HUDEP-2 (cell line): ENCODE measurements around the gene KISS1R.

Experiments
- DNase-seq, 76 experiments: peaks; one replicate each; lab custom pipeline; 2025; ENCODE audit not compliant: unreplicated experiment in 76 of 76; lab: John Stamatoyannopoulos, UW

The KISS1R gene

GRCh38 chr19:964761-965694 lies 47.9 kb downstream of the KISS1R start:
- DNase-seq = peak in 1 of 76 experiments; percentile 2

GRCh38 chr19:966485-967088 lies 49.5 kb downstream of the KISS1R start:
- DNase-seq = no peak
